Adrenal gland (tissue), 5 donors: Measurements from ENCODE around the gene ADAMTSL3.

ENCODE experiments used
- CTCF ChIP-seq, 6 experiments: fragments of 450-650 bp in 4 of 6; fragments of 200-600 bp in 2 of 6; sonication (generic) in 1 of 6; IDR thresholded peaks; 1 replicate in 5 of 6; 2 replicates in 1 of 6; pipeline versions ENCODE4 v1.5.1 to v1.8.0; 2016 to 2021; ENCODE audit warnings: antibody characterized with exemption in 6 of 6, mild to moderate bottlenecking in 2 of 6, moderate library complexity in 1 of 6
- POLR2A ChIP-seq, 2 donors: fragments of 450-650 bp; IDR thresholded peaks; one replicate each; pipeline ENCODE4 v1.6.1; 2017; ENCODE audit warnings: antibody characterized with exemption in 2 of 2, mild to moderate bottlenecking in 2 of 2, moderate library complexity in 1 of 2
- donor health status: DM: no; HTN: no; CAD: no.

DNA sequence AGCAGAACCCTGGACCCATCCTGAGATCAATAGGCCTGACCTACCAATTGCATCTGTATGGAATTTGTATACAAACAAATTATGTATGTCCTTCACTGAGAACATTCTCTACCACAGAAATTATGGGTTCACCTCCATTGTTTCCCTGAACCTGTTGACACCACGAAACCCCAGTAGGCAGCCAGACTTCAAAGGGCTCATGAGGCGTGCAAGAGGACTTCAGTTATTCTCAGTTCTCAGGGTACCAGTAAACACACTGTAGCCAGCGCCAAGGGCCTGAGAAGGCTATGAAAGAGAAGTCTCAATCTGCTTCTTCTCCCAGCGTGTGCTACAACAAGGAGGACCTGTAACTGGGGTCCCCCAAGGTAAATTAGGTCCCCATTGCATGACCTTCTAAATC, 326.7 kb downstream of the ADAMTSL3 start:
- TF ChIP-seq CTCF (IDR thresholded peaks at IDR 0.05) (no peak), POLR2A (IDR thresholded peaks at IDR 0.05) (no peak)
